ENCODE data around the gene CLMP.

Gene CLMP

GRCh38 chr11:123052901-123053721, 141.9 kb downstream of the CLMP start:
- H3K4me1 ChIP-seq (ENCODE audit: control insufficient read depth, insufficient read depth, low read length, poor library complexity, severe bottlenecking), result peaks cover 32% of the 10 kb centered on the region
- no peak overlapping the region for H3K4me3 ChIP-seq (ENCODE audit: insufficient read depth, low read depth, low read length, poor library complexity, severe bottlenecking)
- no peak overlapping the region for H3K27ac ChIP-seq (ENCODE audit: insufficient read depth, low read length, poor library complexity, severe bottlenecking)
- no peak for DNase-seq
- no peaks in the 10 kb centered on the region for H3K27me3 ChIP-seq (replicated peaks; ENCODE audit: control insufficient read depth, insufficient read depth, low read length, poor library complexity, severe bottlenecking)
- H3K9me3 ChIP-seq (ENCODE audit: control insufficient read depth, low read length), result no peaks in the 10 kb centered on the region
- peaks cover 43% of the 10 kb centered on the region for H3K36me3 ChIP-seq (ENCODE audit: control insufficient read depth, insufficient read depth, low read length)

DNA sequence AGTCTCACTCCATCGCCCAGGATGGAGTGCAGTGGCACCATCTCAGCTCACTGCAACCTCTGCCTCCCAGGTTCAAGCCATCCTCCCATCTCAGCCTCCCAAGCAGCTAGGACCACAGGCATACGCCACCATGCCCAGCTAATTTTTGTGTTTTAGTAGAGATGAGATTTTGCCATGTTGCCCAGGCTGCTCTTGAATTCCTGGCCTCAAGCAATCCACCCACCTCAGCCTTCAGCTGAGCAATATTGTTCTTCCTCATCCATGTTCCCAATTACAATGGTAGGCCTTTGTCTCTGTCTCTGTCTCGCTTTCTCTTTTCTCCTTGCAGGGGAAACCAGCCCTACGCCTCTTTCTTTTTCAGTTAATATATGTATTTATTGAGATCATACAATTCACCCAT, 143.4 kb downstream of the CLMP start:
- Histone ChIP-seq H3K27me3 (replicated peaks; ENCODE audit: control insufficient read depth, insufficient read depth, low read length, poor library complexity, severe bottlenecking) (no peaks in the 10 kb centered on the region), H3K36me3 (ENCODE audit: control insufficient read depth, insufficient read depth, low read length) (peaks cover 30% of the 10 kb centered on the region), H3K9me3 (ENCODE audit: control insufficient read depth, low read length) (no peaks in the 10 kb centered on the region), H3K4me3 (ENCODE audit: insufficient read depth, low read depth, low read length, poor library complexity, severe bottlenecking) (no peak overlapping the region), H3K27ac (ENCODE audit: insufficient read depth, low read length, poor library complexity, severe bottlenecking) (no peak overlapping the region), H3K4me1 (ENCODE audit: control insufficient read depth, insufficient read depth, low read length, poor library complexity, severe bottlenecking) (peaks cover 19% of the 10 kb centered on the region)
- DNase-seq, result no peak

DNA sequence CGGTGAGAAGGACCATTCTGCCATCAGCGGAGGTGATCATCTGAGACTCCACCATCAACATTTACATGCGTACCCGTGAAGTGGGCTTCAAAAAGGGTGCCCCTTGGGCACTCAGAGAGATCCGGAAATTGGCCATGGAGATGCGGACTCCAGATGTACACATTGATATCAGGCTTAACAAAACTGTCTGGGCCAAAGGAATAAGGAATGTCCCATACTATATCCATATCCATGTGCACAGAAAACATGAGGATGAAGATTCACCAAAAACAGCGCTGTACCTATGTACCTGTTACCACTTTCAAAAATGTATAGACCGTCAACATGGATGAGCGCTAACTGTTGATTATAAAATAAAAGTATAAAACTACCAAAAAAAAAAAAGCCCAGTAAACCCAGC, 143.9 kb downstream of the CLMP start:
- Histone ChIP-seq H3K27me3 (replicated peaks; ENCODE audit: control insufficient read depth, insufficient read depth, low read length, poor library complexity, severe bottlenecking) (no peaks in the 10 kb centered on the region), H3K36me3 (ENCODE audit: control insufficient read depth, insufficient read depth, low read length) (peaks cover 25% of the 10 kb centered on the region), H3K4me3 (ENCODE audit: insufficient read depth, low read depth, low read length, poor library complexity, severe bottlenecking) (no peak overlapping the region), H3K9me3 (ENCODE audit: control insufficient read depth, low read length) (no peaks in the 10 kb centered on the region), H3K4me1 (ENCODE audit: control insufficient read depth, insufficient read depth, low read length, poor library complexity, severe bottlenecking) (peaks cover 14% of the 10 kb centered on the region), H3K27ac (ENCODE audit: insufficient read depth, low read length, poor library complexity, severe bottlenecking) (no peak overlapping the region)
- no peak for DNase-seq

DNA sequence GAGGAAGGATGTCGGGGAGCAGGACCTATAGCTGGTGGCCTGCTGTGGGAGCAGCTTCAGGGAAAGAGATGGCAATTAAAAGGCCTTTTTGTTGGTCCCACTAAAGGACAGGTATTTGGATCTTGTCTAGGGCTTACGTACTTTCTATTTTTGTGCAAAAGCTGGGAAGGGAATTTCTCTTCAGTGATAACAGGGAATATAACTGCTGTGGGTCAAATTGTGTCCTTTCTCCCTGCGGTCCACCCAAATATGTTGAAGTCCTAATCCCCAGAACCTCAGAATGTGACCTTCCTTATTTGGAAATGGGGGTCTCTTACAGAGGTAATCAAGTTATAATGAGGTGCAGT, 147.1 kb downstream of the CLMP start:
- no peak overlapping the region for H3K27ac ChIP-seq (ENCODE audit: insufficient read depth, low read length, poor library complexity, severe bottlenecking)
- H3K9me3 ChIP-seq (ENCODE audit: control insufficient read depth, low read length), result no peaks in the 10 kb centered on the region
- H3K4me3 ChIP-seq (ENCODE audit: insufficient read depth, low read depth, low read length, poor library complexity, severe bottlenecking), result no peak overlapping the region
- H3K4me1 ChIP-seq (ENCODE audit: control insufficient read depth, insufficient read depth, low read length, poor library complexity, severe bottlenecking), result no peaks in the 10 kb centered on the region
- DNase-seq, result no peak
- H3K27me3 ChIP-seq (replicated peaks; ENCODE audit: control insufficient read depth, insufficient read depth, low read length, poor library complexity, severe bottlenecking), result no peaks in the 10 kb centered on the region
- H3K36me3 ChIP-seq (ENCODE audit: control insufficient read depth, insufficient read depth, low read length), result peaks cover 2% of the 10 kb centered on the region

GRCh38 chr11:123047266-123047946, 147.6 kb downstream of the CLMP start:
- H3K27me3 ChIP-seq (replicated peaks; ENCODE audit: control insufficient read depth, insufficient read depth, low read length, poor library complexity, severe bottlenecking), result no peaks in the 10 kb centered on the region
- no peaks in the 10 kb centered on the region for H3K9me3 ChIP-seq (ENCODE audit: control insufficient read depth, low read length)
- H3K36me3 ChIP-seq (ENCODE audit: control insufficient read depth, insufficient read depth, low read length), result no peaks in the 10 kb centered on the region
- no peaks in the 10 kb centered on the region for H3K4me1 ChIP-seq (ENCODE audit: control insufficient read depth, insufficient read depth, low read length, poor library complexity, severe bottlenecking)
- DNase-seq, result no peak
- H3K27ac ChIP-seq (ENCODE audit: insufficient read depth, low read length, poor library complexity, severe bottlenecking), result no peak overlapping the region
- no peak overlapping the region for H3K4me3 ChIP-seq (ENCODE audit: insufficient read depth, low read depth, low read length, poor library complexity, severe bottlenecking)

- no peak overlapping the region for H3K4me3 ChIP-seq (ENCODE audit: insufficient read depth, low read depth, low read length, poor library complexity, severe bottlenecking)
- no peak for DNase-seq
- H3K4me1 ChIP-seq (ENCODE audit: control insufficient read depth, insufficient read depth, low read length, poor library complexity, severe bottlenecking), result no peaks in the 10 kb centered on the region
- H3K27ac ChIP-seq (ENCODE audit: insufficient read depth, low read length, poor library complexity, severe bottlenecking), result no peak overlapping the region
- H3K9me3 ChIP-seq (ENCODE audit: control insufficient read depth, low read length), result no peaks in the 10 kb centered on the region
- H3K27me3 ChIP-seq (replicated peaks; ENCODE audit: control insufficient read depth, insufficient read depth, low read length, poor library complexity, severe bottlenecking), result no peaks in the 10 kb centered on the region
- no peaks in the 10 kb centered on the region for H3K36me3 ChIP-seq (ENCODE audit: control insufficient read depth, insufficient read depth, low read length)
These were observed 148.4 kb downstream of the CLMP start for GRCh38 chr11:123046473-123047259.

DNA sequence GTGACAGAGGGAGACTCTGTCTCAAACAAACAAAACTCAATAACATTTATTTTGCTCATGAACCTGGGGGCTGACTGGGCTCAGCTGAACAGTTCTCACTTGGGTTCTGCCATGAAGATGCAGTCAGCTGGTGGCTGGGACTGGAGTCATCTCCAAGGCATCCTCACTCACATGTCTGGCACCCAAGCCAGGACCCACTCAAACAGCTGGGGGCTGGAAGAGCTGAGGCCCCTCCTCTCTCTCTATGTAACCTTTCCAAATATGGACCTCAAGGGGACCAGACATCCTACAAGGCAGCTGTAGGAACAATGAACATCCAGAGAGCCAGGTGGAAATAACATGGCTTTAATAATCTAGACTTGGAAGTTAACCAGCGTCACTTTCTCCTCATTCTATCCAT, 149.9 kb downstream of the CLMP start:
- Histone ChIP-seq H3K4me1 (ENCODE audit: control insufficient read depth, insufficient read depth, low read length, poor library complexity, severe bottlenecking) (no peaks in the 10 kb centered on the region), H3K4me3 (ENCODE audit: insufficient read depth, low read depth, low read length, poor library complexity, severe bottlenecking) (no peak overlapping the region), H3K27me3 (replicated peaks; ENCODE audit: control insufficient read depth, insufficient read depth, low read length, poor library complexity, severe bottlenecking) (no peaks in the 10 kb centered on the region), H3K27ac (ENCODE audit: insufficient read depth, low read length, poor library complexity, severe bottlenecking) (no peak overlapping the region), H3K9me3 (ENCODE audit: control insufficient read depth, low read length) (no peaks in the 10 kb centered on the region), H3K36me3 (ENCODE audit: control insufficient read depth, insufficient read depth, low read length) (no peaks in the 10 kb centered on the region)
- no peak for DNase-seq

DNA sequence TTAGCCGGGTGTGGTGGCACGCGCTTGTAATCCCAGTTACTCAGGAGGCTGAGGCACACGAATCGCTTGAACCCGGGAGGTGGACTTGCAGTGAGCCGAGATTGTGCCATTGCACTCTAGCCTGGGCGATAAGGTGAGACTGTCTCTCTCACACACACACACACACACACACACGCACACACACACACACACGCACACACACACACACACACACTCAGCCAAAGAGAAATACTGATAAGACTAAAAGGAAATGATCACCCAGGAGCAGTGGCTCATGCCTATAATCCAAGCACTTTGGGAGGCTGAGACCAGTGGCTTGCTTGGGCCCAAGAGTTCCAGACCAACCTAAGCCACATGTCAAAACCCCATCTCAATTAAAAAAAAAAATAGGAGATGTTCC, 153.9 kb downstream of the CLMP start:
- no peak overlapping the region for H3K4me3 ChIP-seq (ENCODE audit: insufficient read depth, low read depth, low read length, poor library complexity, severe bottlenecking)
- H3K9me3 ChIP-seq (ENCODE audit: control insufficient read depth, low read length), result no peaks in the 10 kb centered on the region
- H3K27me3 ChIP-seq (replicated peaks; ENCODE audit: control insufficient read depth, insufficient read depth, low read length, poor library complexity, severe bottlenecking), result no peaks in the 10 kb centered on the region
- H3K27ac ChIP-seq (ENCODE audit: insufficient read depth, low read length, poor library complexity, severe bottlenecking), result no peak overlapping the region
- H3K36me3 ChIP-seq (ENCODE audit: control insufficient read depth, insufficient read depth, low read length), result no peaks in the 10 kb centered on the region
- H3K4me1 ChIP-seq (ENCODE audit: control insufficient read depth, insufficient read depth, low read length, poor library complexity, severe bottlenecking), result no peaks in the 10 kb centered on the region
- no peak for DNase-seq

DNA sequence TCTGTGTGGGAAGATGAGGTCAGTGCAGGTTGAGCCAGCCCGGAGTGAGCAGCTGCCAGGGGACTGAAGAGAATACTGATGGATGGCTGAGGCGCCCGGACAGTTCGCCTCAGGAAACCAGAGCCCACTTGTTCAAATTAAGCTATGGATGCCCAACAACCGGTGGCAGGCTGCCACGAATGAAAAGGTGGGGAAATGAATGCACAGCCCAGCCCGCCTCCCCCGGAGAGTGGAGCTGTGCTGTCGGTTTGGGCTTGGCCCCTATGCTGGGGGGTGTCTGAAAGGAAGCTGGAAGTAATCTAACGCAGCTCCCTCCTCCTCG, 155.0 kb downstream of the CLMP start:
- Histone ChIP-seq H3K36me3 (ENCODE audit: control insufficient read depth, insufficient read depth, low read length) (no peaks in the 10 kb centered on the region), H3K9me3 (ENCODE audit: control insufficient read depth, low read length) (no peaks in the 10 kb centered on the region), H3K27ac (ENCODE audit: insufficient read depth, low read length, poor library complexity, severe bottlenecking) (no peak overlapping the region), H3K27me3 (replicated peaks; ENCODE audit: control insufficient read depth, insufficient read depth, low read length, poor library complexity, severe bottlenecking) (no peaks in the 10 kb centered on the region), H3K4me1 (ENCODE audit: control insufficient read depth, insufficient read depth, low read length, poor library complexity, severe bottlenecking) (no peaks in the 10 kb centered on the region), H3K4me3 (ENCODE audit: insufficient read depth, low read depth, low read length, poor library complexity, severe bottlenecking) (no peak overlapping the region)
- no peak for DNase-seq

- Histone ChIP-seq H3K27me3 (replicated peaks; ENCODE audit: control insufficient read depth, insufficient read depth, low read length, poor library complexity, severe bottlenecking) (no peaks in the 10 kb centered on the region), H3K36me3 (ENCODE audit: control insufficient read depth, insufficient read depth, low read length) (no peaks in the 10 kb centered on the region), H3K9me3 (ENCODE audit: control insufficient read depth, low read length) (no peaks in the 10 kb centered on the region), H3K27ac (ENCODE audit: insufficient read depth, low read length, poor library complexity, severe bottlenecking) (no peak overlapping the region), H3K4me1 (ENCODE audit: control insufficient read depth, insufficient read depth, low read length, poor library complexity, severe bottlenecking) (no peaks in the 10 kb centered on the region), H3K4me3 (ENCODE audit: insufficient read depth, low read depth, low read length, poor library complexity, severe bottlenecking) (no peak overlapping the region)
- DNase-seq, result no peak
These were observed 159.2 kb downstream of the CLMP start for GRCh38 chr11:123035831-123036230.

Data from effector memory CD4-positive, alpha-beta T cell (primary cell).